Endothelial cell of umbilical vein (primary cell): Measurements from ENCODE around the gene MESP2. TPM values are rescaled to one million over a fixed set of nuclear protein-coding genes. Genes with fewer than 3 reads are reported as not detected.

Experiments
- BruUV-seq: library from RNA; stranded (reverse); fragments of 400-500 nt; replicated peaks from 2 replicates; lab custom pipeline; 2021; lab: Mats Ljungman, UMichigan
- CTCF ChIA-PET: fragments of 300-600, 350-600 bp; sonication (Branson Sonifier 250); formaldehyde crosslinking; loops from one replicate; lab custom pipeline; 2021; ENCODE audit warnings: antibody characterized with exemption, inconsistent platforms; lab: Charles Lee
- POLR2A ChIA-PET: fragments of 300-600, 350-600 bp; sonication (Branson Sonifier 250); formaldehyde crosslinking; loops from one replicate; lab custom pipeline; 2021; ENCODE audit warnings: antibody characterized with exemption, inconsistent platforms; lab: Charles Lee
- DNase-seq: peaks from one replicate; pipeline ENCODE4 v3.0.0-alpha.2; 2011; ENCODE audit warnings: low read depth, low spot score
- FAIRE-seq: peaks from 2 replicates; lab custom pipeline; 2011; peaks lifted over from hg19 to GRCh38; lab: Jason Lieb, UNC
- H2AFZ ChIP-seq: 2 replicates; pipeline ENCODE4 v1.6.0; 2012; ENCODE audit warnings: low read depth, low read length, control low read depth, inconsistent platforms
- H3K27ac ChIP-seq: 2 replicates; pipeline ENCODE4 v1.5.1; 2011; ENCODE audit warnings: low read depth, mild to moderate bottlenecking, control low read depth, low read length, moderate library complexity; ENCODE audit not compliant: insufficient read depth
- H3K27me3 ChIP-seq, 2 experiments: 2 replicates each; pipeline versions ENCODE4 v1.6.0 to v1.6.1; 2011; ENCODE audit warnings: low read length in 2 of 2, mixed read lengths in 1 of 2; ENCODE audit not compliant: control insufficient read depth in 2 of 2, insufficient read depth in 2 of 2
- H3K36me3 ChIP-seq, 2 experiments: 2 replicates in 1 of 2; 3 replicates in 1 of 2; pipeline ENCODE4 v1.5.1; 2011; ENCODE audit warnings: low read length in 2 of 2, mild to moderate bottlenecking in 1 of 2, moderate library complexity in 1 of 2; ENCODE audit not compliant: control insufficient read depth in 2 of 2, insufficient read depth in 2 of 2; ENCODE audit errors: extremely low read depth in 1 of 2
- H3K4me1 ChIP-seq: 3 replicates; pipeline ENCODE4 v1.5.1; 2011; ENCODE audit warnings: mild to moderate bottlenecking, low read length; ENCODE audit not compliant: control insufficient read depth, insufficient read depth; ENCODE audit errors: extremely low read depth
- H3K4me2 ChIP-seq: 2 replicates; pipeline ENCODE4 v1.6.1; 2011; ENCODE audit warnings: low read length, control low read depth, mixed read lengths; ENCODE audit not compliant: insufficient read depth
- H3K4me3 ChIP-seq, 3 experiments: fragments of 200-600 bp in 1 of 3; sonication (generic), shearing (Covaris generic) in 1 of 3; replicated peaks in 1 of 3; 2 replicates each; pipeline ENCODE4 v1.5.1; 2011 to 2016; ENCODE audit warnings: control low read depth in 3 of 3, low read length in 3 of 3, mild to moderate bottlenecking in 2 of 3, inconsistent platforms in 1 of 3, low read depth in 1 of 3, moderate library complexity in 1 of 3; ENCODE audit not compliant: insufficient read depth in 1 of 3
- H3K79me2 ChIP-seq: 2 replicates; pipeline ENCODE4 v1.6.0; 2012; ENCODE audit warnings: low read length, inconsistent platforms; ENCODE audit not compliant: control insufficient read depth, insufficient read depth
- H3K9ac ChIP-seq: replicated peaks from 2 replicates; pipeline ENCODE3; 2011; ENCODE audit warnings: low read length, control low read depth; ENCODE audit not compliant: insufficient read depth; ENCODE audit errors: extremely low read depth
- H3K9me1 ChIP-seq: replicated peaks from 3 replicates; pipeline ENCODE4 v1.6.0; 2011; ENCODE audit warnings: mild to moderate bottlenecking, low read length; ENCODE audit not compliant: control insufficient read depth, insufficient read depth; ENCODE audit errors: extremely low read depth
- H3K9me3 ChIP-seq: replicated peaks from 2 replicates; pipeline ENCODE4 v1.5.1; 2012; ENCODE audit warnings: low read length, inconsistent platforms; ENCODE audit not compliant: control insufficient read depth, insufficient read depth
- H4K20me1 ChIP-seq: replicated peaks from 2 replicates; pipeline ENCODE3; 2011; ENCODE audit warnings: mild to moderate bottlenecking, low read length; ENCODE audit not compliant: control insufficient read depth, insufficient read depth; ENCODE audit errors: extremely low read depth
- EZH2 ChIP-seq: IDR thresholded peaks from 2 replicates; pipeline ENCODE4 v1.6.1; 2012; ENCODE audit warnings: borderline replicate concordance, low read depth, mild to moderate bottlenecking, moderate library complexity, low read length, inconsistent platforms; ENCODE audit not compliant: severe bottlenecking
- FOS ChIP-seq: IDR thresholded peaks from 2 replicates; pipeline ENCODE4 v1.6.1; 2011; ENCODE audit warnings: mild to moderate bottlenecking, low read length, moderate library complexity, borderline replicate concordance; ENCODE audit not compliant: insufficient read depth
- JUN ChIP-seq: IDR thresholded peaks from 2 replicates; pipeline ENCODE4 v1.6.1; 2011; ENCODE audit warnings: borderline replicate concordance, low read depth; ENCODE audit not compliant: insufficient read length, insufficient read depth
- dilution Hi-C: fragments of 300-500 bp; cut with MboI; formaldehyde crosslinking; loops from one replicate; pipeline ENCODE4 v1.15.0; 2019; ENCODE audit warnings: low sequenced_read_pairs; ENCODE audit not compliant: extremely low pct_ligation_motif_present
- intact Hi-C: fragments of 100-400 bp; cut with micrococcal nuclease; formaldehyde crosslinking; loops from one replicate; pipeline ENCODE4 v1.10.0; 2022
- polyA plus RNA-seq, 4 experiments: library from polyadenylated mRNA; depleted of rRNA in 3 of 4; stranded (reverse) in 3 of 4; unstranded in 1 of 4; fragments of >200 nt; gene quantifications; 2 replicates each; pipeline versions ENCODE4 v1.2.1 to v1.2.3, GENCODE V29; 2011 to 2012; ENCODE audit warnings: missing spikeins in 1 of 4
- total RNA-seq: library from RNA; stranded (reverse); gene quantifications from 2 replicates; pipeline ENCODE4 v1.2.3, GENCODE V29; 2021
- TF ChIP-seq, protein P1 (sequence below), 2 donors: IDR thresholded peaks; 1 replicate in 1 of 2; 2 replicates in 1 of 2; pipeline ENCODE4 v1.5.1; 2011; ENCODE audit warnings: low read length in 2 of 2, mild to moderate bottlenecking in 2 of 2, moderate library complexity in 2 of 2, control low read depth in 1 of 2, inconsistent platforms in 1 of 2, low read depth in 1 of 2; ENCODE audit not compliant: insufficient read depth in 1 of 2; ENCODE audit errors: extremely low read depth in 1 of 2

Gene MESP2
- total and polyA plus RNA-seq, 2 donors (not counting 3 experiments of a cell fraction or from before 2014, with no cell fraction given) = 0.42 to 0.43 TPM

DNA sequence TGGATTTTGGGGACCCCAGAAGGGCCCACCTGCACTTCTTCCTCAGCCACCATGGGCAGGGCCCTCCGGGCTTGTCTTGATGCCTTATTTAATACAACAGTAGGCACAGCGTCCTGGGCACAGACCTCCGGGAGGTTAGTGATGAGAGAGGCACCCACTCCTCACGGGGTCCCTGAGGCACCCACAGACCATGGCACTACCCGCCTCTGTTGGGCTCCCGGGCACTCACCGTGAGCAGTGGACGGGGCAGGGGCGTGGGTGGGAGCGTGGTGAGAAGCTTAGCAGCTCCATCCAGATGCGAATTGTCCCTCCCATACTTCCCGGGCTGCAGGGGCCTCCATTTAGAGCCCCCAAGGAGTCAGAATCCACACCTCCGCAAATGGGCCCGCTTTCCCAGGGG lies 317 bp upstream of the MESP2 start:
- CTCF ChIA-PET = interaction anchor here (0.6 to 1.8 kb wide), 5 partner anchors 15 to 223 kb away, joined by 3 to 13 read pairs (median 5); no protein-coding TSS in a partner anchor
- Histone ChIP-seq H3K79me2 (no peaks in the 10 kb centered on the region), H3K9me3 (no peaks in the 10 kb centered on the region), H4K20me1 (no peaks in the 10 kb centered on the region), H3K4me3 (no peak overlapping the region), H3K27me3 (no peaks in the 10 kb centered on the region), H3K4me1 (peaks cover 6% of the 10 kb centered on the region), H3K9ac (no peak overlapping the region), H3K36me3 (no peaks in the 10 kb centered on the region), H3K9me1 (no peaks in the 10 kb centered on the region), H3K27ac (no peak overlapping the region), H2AFZ (peak overlapping the region; percentile 90), H3K4me2 (peak overlapping the region; percentile 44)
- TF ChIP-seq FOS = no peak
- TF ChIP-seq EZH2 = no peak
- POLR2A ChIA-PET = no interaction called here
- no TSS peak for BruUV-seq
- dilution Hi-C loops = no loop called here
- DNase-seq (no peak), FAIRE-seq (no peak)
- intact Hi-C loops = loop anchor here (2.0 to 5.0 kb wide), 3 partner anchors 19 to 41 kb away; no protein-coding TSS in a partner anchor

DNA sequence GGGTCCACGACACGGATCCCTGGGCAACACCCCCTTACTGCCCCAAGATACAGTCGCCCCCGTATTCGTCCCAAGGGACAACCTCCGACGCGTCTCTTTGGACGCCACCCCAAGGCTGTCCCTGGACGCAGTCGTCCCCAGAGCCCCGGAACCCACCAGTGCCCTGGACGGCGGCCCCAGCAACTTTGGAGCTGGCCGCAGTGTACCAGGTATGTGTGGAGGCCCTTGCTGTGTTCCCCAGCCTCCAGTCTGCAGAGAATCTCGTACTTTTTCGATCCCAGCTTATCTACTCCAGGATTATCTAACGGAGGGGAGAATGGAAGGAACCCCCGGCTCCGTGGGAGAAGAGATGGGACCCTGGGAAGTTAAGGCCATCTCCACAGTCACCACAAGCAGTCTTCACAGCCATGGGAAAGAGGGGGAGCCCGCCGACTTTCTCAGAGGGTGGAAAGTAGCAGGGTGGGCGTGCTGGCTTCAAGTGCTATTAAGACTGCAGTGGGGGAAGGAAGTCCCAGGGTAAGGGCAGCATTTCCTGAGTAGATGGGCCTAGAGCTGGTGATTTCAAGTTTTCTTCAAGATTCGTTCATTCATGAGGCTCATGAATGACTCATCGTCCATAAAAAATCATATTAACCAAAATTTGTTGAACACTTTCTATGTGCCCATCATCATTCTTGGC lies 1.1 kb downstream of the MESP2 start:
- Histone ChIP-seq H3K4me1 (peaks cover 6% of the 10 kb centered on the region), H3K9me3 (no peaks in the 10 kb centered on the region), H3K79me2 (no peaks in the 10 kb centered on the region), H3K4me2 (peak overlapping the region; percentile 44), H3K27ac (no peak overlapping the region), H3K27me3 (no peaks in the 10 kb centered on the region), H2AFZ (peak overlapping the region; percentile 90), H3K9me1 (no peaks in the 10 kb centered on the region), H3K9ac (no peak overlapping the region), H3K36me3 (no peaks in the 10 kb centered on the region), H3K4me3 (peak overlapping the region in 1 of 3 experiments; percentile 30), H4K20me1 (no peaks in the 10 kb centered on the region)
- BruUV-seq = no TSS peak
- no peak for DNase-seq
- peak; percentile 58 for FAIRE-seq
- intact Hi-C loops = loop anchor here (2.0 to 5.0 kb wide), 3 partner anchors 18 to 40 kb away; no protein-coding TSS in a partner anchor
- ChIA-PET POLR2A (no interaction called here), CTCF (interaction anchor here (1.5 to 2.4 kb wide), 3 partner anchors 16 to 111 kb away, joined by 4 to 17 read pairs (median 13); no protein-coding TSS in a partner anchor)
- dilution Hi-C loops = no loop called here
- TF ChIP-seq JUN = peak; percentile 43
- TF ChIP-seq, protein P1, sequence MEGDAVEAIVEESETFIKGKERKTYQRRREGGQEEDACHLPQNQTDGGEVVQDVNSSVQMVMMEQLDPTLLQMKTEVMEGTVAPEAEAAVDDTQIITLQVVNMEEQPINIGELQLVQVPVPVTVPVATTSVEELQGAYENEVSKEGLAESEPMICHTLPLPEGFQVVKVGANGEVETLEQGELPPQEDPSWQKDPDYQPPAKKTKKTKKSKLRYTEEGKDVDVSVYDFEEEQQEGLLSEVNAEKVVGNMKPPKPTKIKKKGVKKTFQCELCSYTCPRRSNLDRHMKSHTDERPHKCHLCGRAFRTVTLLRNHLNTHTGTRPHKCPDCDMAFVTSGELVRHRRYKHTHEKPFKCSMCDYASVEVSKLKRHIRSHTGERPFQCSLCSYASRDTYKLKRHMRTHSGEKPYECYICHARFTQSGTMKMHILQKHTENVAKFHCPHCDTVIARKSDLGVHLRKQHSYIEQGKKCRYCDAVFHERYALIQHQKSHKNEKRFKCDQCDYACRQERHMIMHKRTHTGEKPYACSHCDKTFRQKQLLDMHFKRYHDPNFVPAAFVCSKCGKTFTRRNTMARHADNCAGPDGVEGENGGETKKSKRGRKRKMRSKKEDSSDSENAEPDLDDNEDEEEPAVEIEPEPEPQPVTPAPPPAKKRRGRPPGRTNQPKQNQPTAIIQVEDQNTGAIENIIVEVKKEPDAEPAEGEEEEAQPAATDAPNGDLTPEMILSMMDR (IDR thresholded peaks at IDR 0.05; ENCODE audit: extremely low read depth in 1 of 2, insufficient read depth in 1 of 2, low read depth in 1 of 2, low read length in 2 of 2) = no peak
